ENCODE measurements around the gene ADH6. TPM values are rescaled to one million over a fixed set of nuclear protein-coding genes. Genes with fewer than 3 reads are reported as not detected.

The ADH6 gene
- total and polyA plus RNA-seq, 2 of the 13 experiments (the other 11 are each of a cell fraction or from before 2014, with no cell fraction given), result 39.8 to 73.9 TPM

DNA sequence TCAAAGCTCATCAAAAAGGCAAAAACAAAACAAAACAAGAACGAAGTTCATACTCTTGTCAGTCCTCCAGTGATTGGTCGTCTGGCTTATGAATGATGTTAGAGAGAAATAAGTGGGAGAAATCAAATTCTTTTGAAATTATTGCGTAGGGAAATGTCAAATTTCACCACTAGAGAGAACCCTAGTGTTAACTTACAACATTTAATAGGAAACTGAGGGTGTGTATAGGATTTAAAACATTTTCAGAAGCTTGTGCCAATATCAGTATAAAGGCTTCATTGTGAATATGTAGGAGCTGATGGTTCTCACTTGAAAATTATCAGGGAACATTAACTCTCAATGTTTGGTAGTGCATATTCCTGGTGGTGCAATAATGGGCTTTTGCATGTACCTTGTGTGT lies 17.4 kb downstream of the ADH6 start:
- H3K36me3 ChIP-seq (replicated peaks in 1 of 2; ENCODE audit: control insufficient read depth in 1 of 2, insufficient read depth in 2 of 2, low read length in 2 of 2), result peaks cover 0 to 17% of the 10 kb centered on the region in 2 experiments; a peak in 4 of 5 replicates
- TF ChIP-seq, protein P1, sequence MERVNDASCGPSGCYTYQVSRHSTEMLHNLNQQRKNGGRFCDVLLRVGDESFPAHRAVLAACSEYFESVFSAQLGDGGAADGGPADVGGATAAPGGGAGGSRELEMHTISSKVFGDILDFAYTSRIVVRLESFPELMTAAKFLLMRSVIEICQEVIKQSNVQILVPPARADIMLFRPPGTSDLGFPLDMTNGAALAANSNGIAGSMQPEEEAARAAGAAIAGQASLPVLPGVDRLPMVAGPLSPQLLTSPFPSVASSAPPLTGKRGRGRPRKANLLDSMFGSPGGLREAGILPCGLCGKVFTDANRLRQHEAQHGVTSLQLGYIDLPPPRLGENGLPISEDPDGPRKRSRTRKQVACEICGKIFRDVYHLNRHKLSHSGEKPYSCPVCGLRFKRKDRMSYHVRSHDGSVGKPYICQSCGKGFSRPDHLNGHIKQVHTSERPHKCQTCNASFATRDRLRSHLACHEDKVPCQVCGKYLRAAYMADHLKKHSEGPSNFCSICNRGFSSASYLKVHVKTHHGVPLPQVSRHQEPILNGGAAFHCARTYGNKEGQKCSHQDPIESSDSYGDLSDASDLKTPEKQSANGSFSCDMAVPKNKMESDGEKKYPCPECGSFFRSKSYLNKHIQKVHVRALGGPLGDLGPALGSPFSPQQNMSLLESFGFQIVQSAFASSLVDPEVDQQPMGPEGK (CRISPR knock-in tag; IDR thresholded peaks at IDR 0.05), result no peak
- TF ChIP-seq BCL6 (CRISPR knock-in tag; IDR thresholded peaks at IDR 0.05), result no peak
- TF ChIP-seq STAG1 (CRISPR knock-in tag; IDR thresholded peaks at IDR 0.05), result 0 out of 2 replicates have a peak, but pooled peaks have one; percentile 5
- TF ChIP-seq GTF3A (CRISPR knock-in tag; conservative IDR thresholded peaks at IDR 0.05), result no peak
- TF ChIP-seq ADNP (CRISPR knock-in tag; IDR thresholded peaks at IDR 0.05), result no peak
- 0 out of 2 replicates have a peak, but pooled peaks have one; percentile 31 for TF ChIP-seq SP140L (CRISPR knock-in tag; IDR thresholded peaks at IDR 0.05; ENCODE audit: borderline replicate concordance)
- 0 out of 2 replicates have a peak, but pooled peaks have one; percentile 14 for TF ChIP-seq POLR2AphosphoS5 (IDR thresholded peaks at IDR 0.05; ENCODE audit: low read depth, low read length)
- intact Hi-C loops (cut with micrococcal nuclease; ENCODE audit: unreplicated experiment) (no loop called here), in situ Hi-C loops (cut with HindIII; ENCODE audit: extremely low pct_ligation_motif_present, low pct_unique_long_range_greater_than_20kb) (no loop called here)
- FAIRE-seq (no peak), DNase-seq (ENCODE audit: low spot score) (no peak), ATAC-seq (no peak)
- peak overlapping the region; percentile 36 for H3K27ac ChIP-seq (ENCODE audit: extremely low read length, insufficient read depth, low read length)
- CTCF ChIA-PET (ENCODE audit: low intra/inter-chr PET ratio, low total read pairs), result no interaction called here
- no peaks in the 10 kb centered on the region for H4K20me1 ChIP-seq (ENCODE audit: insufficient read depth, low read length)
- H3K4me3 ChIP-seq (replicated peaks in 1 of 3; ENCODE audit: insufficient read depth in 1 of 3, low read depth in 2 of 3, low read length in 3 of 3), result no peak overlapping the region
- POLR2A ChIA-PET, result no interaction called here
- no TSS peak for BruUV-seq (replicated peaks)
- no peaks in the 10 kb centered on the region for H3K27me3 ChIP-seq (ENCODE audit: control insufficient read depth in 1 of 2, insufficient read depth in 2 of 2, low read length in 2 of 2)
- no peak overlapping the region for H3K4me2 ChIP-seq (ENCODE audit: low read depth, low read length)
- peaks cover 74% of the 10 kb centered on the region for H3K4me1 ChIP-seq (ENCODE audit: insufficient read depth, low read length)
- no peak overlapping the region for H2AFZ ChIP-seq (ENCODE audit: low read length)
- 85% methylated on average over 3 of the region's 3 CpGs for WGBS (ENCODE audit: low lambda C conversion rate)
- no peak overlapping the region for H3K9ac ChIP-seq (ENCODE audit: insufficient read depth, low read depth, low read length)
- no peaks in the 10 kb centered on the region for H3K79me2 ChIP-seq (ENCODE audit: insufficient read depth, low read length)
- 0 out of 2 replicates have a peak, but pooled peaks cover 4% of the 10 kb centered on the region for H3K9me3 ChIP-seq (ENCODE audit: low read length)

Data from HepG2 (cell line).